IMR-90 (cell line): ENCODE measurements around the gene CFAP20. TPM values are rescaled to one million over a fixed set of nuclear protein-coding genes. Genes with fewer than 3 reads are reported as not detected.
"Not testable (repeated sequence)": the region's sequence is repeated elsewhere in the genome, so short reads cannot be mapped to it uniquely, and the experiment has no call there.

Experiments
- ATAC-seq: fragments of 200-7000 bp; cut with Tn5 transposase; 2 replicates; pipeline ENCODE4 v1.9.1; 2020; ENCODE audit warnings: low read depth, mild to moderate bottlenecking, moderate library complexity
- BruUV-seq: library from RNA; stranded (reverse); fragments of 400-500 nt; replicated peaks from 2 replicates; lab custom pipeline; 2021; lab: Mats Ljungman, UMichigan
- CTCF ChIA-PET: fragments of 300-600 bp; formaldehyde crosslinking; extraction: SDS; loops from one replicate; lab custom pipeline; 2021; ENCODE audit warnings: antibody characterized with exemption; lab: Yijun Ruan, JAX
- POLR2A ChIA-PET: fragments of 300-600 bp; sonication (Branson Sonifier 250); formaldehyde crosslinking; loops from one replicate; lab custom pipeline; 2022; ENCODE audit warnings: antibody characterized with exemption; ENCODE audit not compliant: unreplicated experiment; lab: Charles Lee
- DNase-seq: peaks from one replicate; pipeline ENCODE4 v3.0.0; 2013
- H2AFZ ChIP-seq: replicated peaks from 2 replicates; pipeline ENCODE3; 2013; ENCODE audit warnings: low read length, mild to moderate bottlenecking; ENCODE audit not compliant: poor library complexity
- H2AK5ac ChIP-seq: 2 replicates; pipeline ENCODE4 v1.6.1; 2013; ENCODE audit warnings: low read depth, low read length, inconsistent platforms
- H2AK9ac ChIP-seq: replicated peaks from 2 replicates; pipeline ENCODE3; 2013; ENCODE audit warnings: mild to moderate bottlenecking, low read depth, low read length, moderate library complexity; ENCODE audit not compliant: poor library complexity
- H2BK120ac ChIP-seq: 2 replicates; pipeline ENCODE4 v1.6.1; 2013; ENCODE audit warnings: low read depth, low read length, inconsistent platforms
- H2BK15ac ChIP-seq: 3 replicates; pipeline ENCODE4 v1.6.1; 2013; ENCODE audit warnings: low read depth, low read length, inconsistent platforms
- H2BK20ac ChIP-seq: 2 replicates; pipeline ENCODE4 v1.6.1; 2013; ENCODE audit warnings: low read depth, mild to moderate bottlenecking, inconsistent platforms, low read length, moderate library complexity
- H2BK5ac ChIP-seq: 2 replicates; pipeline ENCODE4 v1.6.1; 2013; ENCODE audit warnings: mild to moderate bottlenecking, low read depth, low read length, inconsistent platforms; ENCODE audit not compliant: poor library complexity, severe bottlenecking
- H3K14ac ChIP-seq: replicated peaks from 2 replicates; pipeline ENCODE4 v1.6.1; 2013; ENCODE audit warnings: low read depth, low read length, inconsistent platforms
- H3K18ac ChIP-seq: 2 replicates; pipeline ENCODE4 v1.6.1; 2013; ENCODE audit warnings: low read depth, low read length, control low read depth
- H3K23ac ChIP-seq: 2 replicates; pipeline ENCODE4 v1.6.1; 2013; ENCODE audit warnings: low read depth, low read length, inconsistent platforms
- H3K27ac ChIP-seq: 2 replicates; pipeline ENCODE4 v1.5.1; 2013; ENCODE audit warnings: mild to moderate bottlenecking, control low read depth, low read length; ENCODE audit not compliant: insufficient read depth
- H3K27me3 ChIP-seq: 2 replicates; pipeline ENCODE4 v1.6.1; 2013; ENCODE audit warnings: low read length; ENCODE audit not compliant: control insufficient read depth, insufficient read depth
- H3K36me3 ChIP-seq: 2 replicates; pipeline ENCODE4 v1.6.1; 2013; ENCODE audit warnings: low read length, mixed read lengths; ENCODE audit not compliant: control insufficient read depth, insufficient read depth
- H3K4ac ChIP-seq: 2 replicates; pipeline ENCODE4 v1.6.1; 2013; ENCODE audit warnings: low read depth, low read length, inconsistent platforms
- H3K4me1 ChIP-seq: 2 replicates; pipeline ENCODE4 v1.6.1; 2013; ENCODE audit warnings: low read length, mixed read lengths; ENCODE audit not compliant: control insufficient read depth, insufficient read depth
- H3K4me2 ChIP-seq: 2 replicates; pipeline ENCODE4 v1.6.1; 2013; ENCODE audit warnings: low read depth, mild to moderate bottlenecking, control low read depth, low read length, moderate library complexity
- H3K4me3 ChIP-seq: 2 replicates; pipeline ENCODE4 v1.5.1; 2013; ENCODE audit warnings: low read depth, mild to moderate bottlenecking, control low read depth, low read length, moderate library complexity; ENCODE audit not compliant: insufficient read depth
- H3K56ac ChIP-seq: 2 replicates; pipeline ENCODE4 v1.6.1; 2013; ENCODE audit warnings: low read length, inconsistent platforms; ENCODE audit not compliant: insufficient read depth; ENCODE audit errors: extremely low read depth
- H3K79me1 ChIP-seq, 2 experiments: 2 replicates each; pipeline ENCODE4 v1.6.1; 2013; ENCODE audit warnings: low read length in 2 of 2, inconsistent platforms in 1 of 2, low read depth in 1 of 2
- H3K9ac ChIP-seq: 2 replicates; pipeline ENCODE4 v1.6.1; 2013; ENCODE audit warnings: low read depth, low read length, control low read depth
- H3K9me1 ChIP-seq: 2 replicates; pipeline ENCODE4 v1.6.1; 2013; ENCODE audit warnings: low read length, inconsistent platforms; ENCODE audit not compliant: insufficient read depth
- H3K9me3 ChIP-seq: 2 replicates; pipeline ENCODE4 v1.6.1; 2013; ENCODE audit warnings: low read length; ENCODE audit not compliant: control insufficient read depth, insufficient read depth
- H4K20me1 ChIP-seq: 2 replicates; pipeline ENCODE4 v1.6.1; 2013; ENCODE audit warnings: low read length, inconsistent platforms; ENCODE audit not compliant: insufficient read depth
- H4K5ac ChIP-seq: 2 replicates; pipeline ENCODE4 v1.6.1; 2013; ENCODE audit warnings: mild to moderate bottlenecking, low read depth, low read length, control low read depth
- H4K8ac ChIP-seq, 2 experiments: 2 replicates each; pipeline ENCODE4 v1.6.1; 2013; ENCODE audit warnings: low read depth in 2 of 2, low read length in 2 of 2, control low read depth in 1 of 2, inconsistent platforms in 1 of 2
- H4K91ac ChIP-seq: 2 replicates; pipeline ENCODE4 v1.6.1; 2013; ENCODE audit warnings: low read depth, low read length, inconsistent platforms; ENCODE audit not compliant: insufficient read depth
- WGBS, 2 experiments: methylation state at CpG; one replicate each; pipeline versions ENCODE4 v1.1.5 to v1.1.7; 2013; ENCODE audit warnings: missing lambda C conversion rate in 2 of 2; ENCODE audit not compliant: insufficient read length in 1 of 2; ENCODE audit errors: extremely low coverage in 2 of 2; 5-methylcytosine and 5-hydroxymethylcytosine counted together
- dilution Hi-C: fragments of 300-500 bp; cut with HindIII; formaldehyde crosslinking; loops from one replicate; pipeline ENCODE4 v1.14.3; 2018; ENCODE audit warnings: low sequenced_read_pairs; ENCODE audit not compliant: unreplicated experiment
- in situ Hi-C: fragments of 300-500 bp; cut with MboI; formaldehyde crosslinking; loops from 3 replicates; pipeline ENCODE4 v1.14.3; 2019; ENCODE audit warnings: low sequenced_read_pairs, inconsistent platforms, mixed read lengths
- intact Hi-C: fragments of 100-400 bp; cut with micrococcal nuclease; formaldehyde crosslinking; loops from 2 replicates; pipeline ENCODE4 v1.10.0; 2022
- polyA plus RNA-seq, 3 experiments: library from polyadenylated mRNA; depleted of rRNA; stranded (reverse); fragments of >200 nt; gene quantifications; 2 replicates each; pipeline ENCODE4 v1.2.3, GENCODE V29; 2012; ENCODE audit warnings: low replicate concordance in 1 of 3
- total RNA-seq: library from RNA; depleted of rRNA; stranded (reverse); fragments of >200 nt; gene quantifications from 2 replicates; pipeline ENCODE4 v1.2.3, GENCODE V29; 2012

CFAP20 gene
- total and polyA plus RNA-seq, 2 of the 4 experiments (the other 2 are of a cell fraction), result 39.1 to 54.0 TPM

DNA sequence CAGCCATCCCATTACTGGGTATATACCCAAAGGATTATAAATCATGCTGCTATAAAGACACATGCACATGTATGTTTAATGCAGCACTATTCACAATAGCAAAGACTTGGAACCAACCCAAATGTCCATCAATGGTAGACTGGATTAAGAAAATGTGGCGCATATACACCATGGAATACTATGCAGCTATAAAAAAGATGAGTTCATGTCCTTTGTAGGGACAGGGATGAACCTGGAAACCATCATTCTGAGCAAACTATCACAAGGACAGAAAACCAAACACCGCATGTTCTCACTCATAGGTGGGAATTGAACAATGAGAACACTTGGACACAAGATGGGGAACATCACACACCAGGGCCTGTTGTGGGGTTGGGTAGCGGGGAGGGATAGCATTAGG is 38.8 kb downstream of the CFAP20 start:
- H2AK5ac ChIP-seq, H3K23ac ChIP-seq, H2BK120ac ChIP-seq, H3K9me3 ChIP-seq, H3K9ac ChIP-seq, H3K79me1 ChIP-seq, H3K56ac ChIP-seq, H2BK15ac ChIP-seq, DNase-seq, H3K4ac ChIP-seq, CTCF ChIA-PET, ATAC-seq, in situ Hi-C loops, H3K4me3 ChIP-seq, H4K5ac ChIP-seq, intact Hi-C loops, H3K14ac ChIP-seq, H3K27me3 ChIP-seq, H3K4me2 ChIP-seq, H3K27ac ChIP-seq, H3K9me1 ChIP-seq, BruUV-seq, H2BK20ac ChIP-seq, POLR2A ChIA-PET, H3K36me3 ChIP-seq, H4K91ac ChIP-seq, H4K20me1 ChIP-seq, H2AFZ ChIP-seq, H3K4me1 ChIP-seq, H2BK5ac ChIP-seq, dilution Hi-C loops, H3K18ac ChIP-seq, H2AK9ac ChIP-seq, H4K8ac ChIP-seq: not testable (repeated sequence)
- WGBS, 2 experiments, result no CpG with 5 or more reads among the region's 3 CpGs
